Astrocyte of the spinal cord (primary cell): ENCODE results near the gene BABAM1.
A peak's percentile ranks its signal among the peaks of the same experiment; 100 is the strongest.

Experiments
- DNase-seq: peaks from one replicate; pipeline ENCODE4 v3.0.0; 2011; ENCODE audit warnings: low read depth, low spot score
- H3K4me3 ChIP-seq: 2 replicates; pipeline ENCODE4 v1.5.1; 2011; ENCODE audit warnings: low read depth, mild to moderate bottlenecking, low read length, moderate library complexity
- CTCF ChIP-seq: IDR thresholded peaks from 2 replicates; pipeline ENCODE4 v1.5.1; 2012; ENCODE audit warnings: low read depth, mild to moderate bottlenecking, low read length, inconsistent platforms
- in situ Hi-C: cut with HindIII; loops from 2 replicates; pipeline ENCODE4 v1.10.0; 2017; ENCODE audit warnings: low sequenced_read_pairs

The BABAM1 gene

GRCh38 chr19:17283504-17283996 is 16.3 kb downstream of the BABAM1 start:
- no peak for TF ChIP-seq CTCF
- no peak for DNase-seq
- H3K4me3 ChIP-seq: no peak overlapping the region
- in situ Hi-C loops: no loop called here

GRCh38 chr19:17285415-17286135 is 18.3 kb downstream of the BABAM1 start:
- in situ Hi-C loops: no loop called here
- H3K4me3 ChIP-seq: no peak overlapping the region
- DNase-seq: no peak
- TF ChIP-seq CTCF: no peak

GRCh38 chr19:17286263-17286662 is 19.0 kb downstream of the BABAM1 start:
- in situ Hi-C loops: no loop called here
- TF ChIP-seq CTCF: no peak
- no peak overlapping the region for H3K4me3 ChIP-seq
- no peak for DNase-seq

GRCh38 chr19:17286752-17287151 is 19.5 kb downstream of the BABAM1 start:
- no peak for TF ChIP-seq CTCF
- in situ Hi-C loops: no loop called here

GRCh38 chr19:17289489-17289888 is 22.2 kb downstream of the BABAM1 start:
- peak; percentile 89 for DNase-seq
- in situ Hi-C loops: no loop called here
- no peak for TF ChIP-seq CTCF
- peak overlapping the region; percentile 23 for H3K4me3 ChIP-seq

More at GRCh38 chr19:17286752-17287151, 19.5 kb downstream of the BABAM1 start:
- DNase-seq: no peak
- H3K4me3 ChIP-seq: no peak overlapping the region

GRCh38 chr19:17292301-17293074 is 25.2 kb downstream of the BABAM1 start:
- TF ChIP-seq CTCF: peak; percentile 89
- in situ Hi-C loops: no loop called here
- DNase-seq: peak; percentile 83
- H3K4me3 ChIP-seq: peak overlapping the region; percentile 56
